ENCODE results near the gene PNPLA1. TPM values are rescaled to one million over a fixed set of nuclear protein-coding genes. Genes with fewer than 3 reads are reported as not detected.

The PNPLA1 gene
- total RNA-seq, 4 donors from 2014 or later = 26.7 to 54.2 (median 30.0) TPM

DNA sequence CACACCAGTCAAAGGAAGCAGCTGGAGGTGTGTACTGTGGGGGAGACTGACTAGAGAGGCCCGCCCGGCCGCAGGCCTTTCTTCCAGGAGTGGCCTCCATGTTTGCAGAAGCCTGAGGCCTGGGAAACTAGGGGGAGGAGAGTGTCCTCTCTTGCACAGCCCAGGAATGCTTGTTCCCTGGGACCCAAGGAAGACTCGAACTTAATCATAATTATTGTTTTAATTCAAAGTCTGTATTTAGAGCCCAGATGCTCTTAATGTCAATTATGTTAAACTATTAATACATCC is 43.7 kb downstream of the PNPLA1 start:
- H3K4me3 ChIP-seq (ENCODE audit: low read depth, poor library complexity, severe bottlenecking) = no peak overlapping the region
- TF ChIP-seq, protein P1, sequence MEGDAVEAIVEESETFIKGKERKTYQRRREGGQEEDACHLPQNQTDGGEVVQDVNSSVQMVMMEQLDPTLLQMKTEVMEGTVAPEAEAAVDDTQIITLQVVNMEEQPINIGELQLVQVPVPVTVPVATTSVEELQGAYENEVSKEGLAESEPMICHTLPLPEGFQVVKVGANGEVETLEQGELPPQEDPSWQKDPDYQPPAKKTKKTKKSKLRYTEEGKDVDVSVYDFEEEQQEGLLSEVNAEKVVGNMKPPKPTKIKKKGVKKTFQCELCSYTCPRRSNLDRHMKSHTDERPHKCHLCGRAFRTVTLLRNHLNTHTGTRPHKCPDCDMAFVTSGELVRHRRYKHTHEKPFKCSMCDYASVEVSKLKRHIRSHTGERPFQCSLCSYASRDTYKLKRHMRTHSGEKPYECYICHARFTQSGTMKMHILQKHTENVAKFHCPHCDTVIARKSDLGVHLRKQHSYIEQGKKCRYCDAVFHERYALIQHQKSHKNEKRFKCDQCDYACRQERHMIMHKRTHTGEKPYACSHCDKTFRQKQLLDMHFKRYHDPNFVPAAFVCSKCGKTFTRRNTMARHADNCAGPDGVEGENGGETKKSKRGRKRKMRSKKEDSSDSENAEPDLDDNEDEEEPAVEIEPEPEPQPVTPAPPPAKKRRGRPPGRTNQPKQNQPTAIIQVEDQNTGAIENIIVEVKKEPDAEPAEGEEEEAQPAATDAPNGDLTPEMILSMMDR (IDR thresholded peaks at IDR 0.05) = no peak
- TF ChIP-seq POLR2A (IDR thresholded peaks at IDR 0.05) = no peak
- no peak for DNase-seq (ENCODE audit: low spot score in 2 of 2)
- 92 to 93% methylated on average over 4 of the region's 4 CpGs for WGBS, 2 donors
- intact Hi-C loops (cut with DNase I; ENCODE audit: low total_unique reads) = no loop called here

DNA sequence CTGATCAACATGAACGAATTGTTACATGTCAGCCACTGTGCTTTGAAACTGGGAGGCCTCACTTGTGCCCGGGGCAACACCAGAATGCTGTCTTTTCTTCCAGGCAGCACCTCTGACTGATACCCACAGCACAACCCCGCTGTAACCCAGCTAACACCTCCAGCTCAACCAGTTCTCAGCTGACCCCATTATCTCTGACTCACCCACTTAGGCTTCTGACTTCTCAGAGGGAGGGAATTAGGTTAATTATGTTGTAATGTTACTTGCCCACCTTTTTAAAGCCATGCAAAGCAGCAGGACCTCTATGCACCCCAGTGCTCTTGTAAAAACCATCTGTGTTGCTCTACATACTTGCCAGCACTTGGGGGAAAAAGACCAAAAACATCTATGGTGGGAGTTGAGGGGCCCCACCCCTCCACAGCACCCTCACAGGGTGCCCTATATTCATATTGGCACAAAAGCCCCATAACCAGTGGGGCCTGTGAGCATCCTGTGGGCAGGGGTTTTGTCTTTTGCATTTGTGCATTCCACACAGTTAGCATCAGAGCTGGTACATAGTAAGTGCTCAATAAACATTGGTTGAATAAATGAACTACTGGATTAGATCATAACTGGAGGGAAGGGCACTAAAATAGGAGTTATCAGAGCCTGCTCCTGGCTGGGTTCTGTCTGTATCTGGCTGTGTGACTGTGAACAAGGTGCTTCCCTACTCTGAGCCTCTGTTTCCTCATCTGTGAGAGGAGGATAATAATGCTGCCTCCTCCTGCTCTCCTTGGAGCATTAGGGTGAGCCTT is 44.6 kb downstream of the PNPLA1 start:
- intact Hi-C loops (cut with DNase I; ENCODE audit: low total_unique reads) = no loop called here
- DNase-seq (ENCODE audit: low spot score in 2 of 2) = no peak
- 47 to 49% methylated on average over 3 of the region's 3 CpGs for WGBS, 2 donors
- no peak overlapping the region for H3K4me3 ChIP-seq (ENCODE audit: low read depth, poor library complexity, severe bottlenecking)
- no peak for TF ChIP-seq POLR2A (IDR thresholded peaks at IDR 0.05)
- TF ChIP-seq, protein P1 (IDR thresholded peaks at IDR 0.05) = no peak

DNA sequence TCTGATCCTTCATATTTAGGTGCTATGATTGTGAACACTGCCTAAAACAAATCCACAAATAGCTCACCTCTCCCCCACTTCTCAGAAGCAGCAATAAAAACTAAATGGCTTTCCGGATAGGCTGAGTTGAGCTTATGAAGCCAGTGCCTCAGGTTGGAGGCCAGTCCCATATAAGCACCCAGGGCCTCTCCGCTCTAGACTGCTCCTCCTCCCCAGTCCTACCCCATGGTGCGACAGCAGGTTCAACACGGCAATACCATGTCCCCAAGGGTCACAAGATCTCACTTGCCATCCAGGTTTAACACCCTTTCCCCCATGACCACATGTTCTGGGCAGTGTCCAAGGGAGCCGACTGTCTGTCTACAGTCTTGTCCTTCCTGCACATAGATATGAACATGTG is 46.1 kb downstream of the PNPLA1 start:
- 90% methylated on average over 5 of the region's 5 CpGs for WGBS, 2 donors
- intact Hi-C loops (cut with DNase I; ENCODE audit: low total_unique reads) = no loop called here
- no peak for TF ChIP-seq POLR2A (IDR thresholded peaks at IDR 0.05)
- TF ChIP-seq, protein P1 (IDR thresholded peaks at IDR 0.05) = no peak
- H3K4me3 ChIP-seq (ENCODE audit: low read depth, poor library complexity, severe bottlenecking) = no peak overlapping the region
- no peak for DNase-seq (ENCODE audit: low spot score in 2 of 2)

DNA sequence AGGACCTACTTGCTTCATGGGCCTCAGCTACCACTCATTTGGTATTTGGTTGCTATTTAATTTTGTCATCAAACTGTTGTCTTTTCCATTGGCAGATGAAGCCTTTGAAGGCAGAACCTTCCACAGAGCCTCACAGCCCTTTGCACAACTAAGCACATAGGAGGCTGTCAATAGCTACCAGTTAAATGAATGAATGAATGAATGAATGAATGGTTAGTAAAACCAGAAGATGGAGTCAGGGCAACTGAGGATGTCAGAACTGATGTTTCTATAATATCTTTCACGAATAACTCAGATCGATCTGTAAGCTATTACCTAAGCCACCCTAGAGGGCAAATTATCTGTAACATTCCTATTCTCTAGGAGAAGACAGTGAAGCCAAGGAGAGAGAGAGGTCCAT is 47.8 kb downstream of the PNPLA1 start:
- intact Hi-C loops (cut with DNase I; ENCODE audit: low total_unique reads) = no loop called here
- no peak for DNase-seq (ENCODE audit: low spot score in 2 of 2)
- 83 to 90% methylated on average over 2 of the region's 2 CpGs for WGBS, 2 donors
- no peak overlapping the region for H3K4me3 ChIP-seq (ENCODE audit: low read depth, poor library complexity, severe bottlenecking)
- no peak for TF ChIP-seq POLR2A (IDR thresholded peaks at IDR 0.05)
- TF ChIP-seq, protein P1 (IDR thresholded peaks at IDR 0.05) = no peak

GRCh38 chr6:36318690-36319435 is 49.0 kb downstream of the PNPLA1 start:
- 78 to 82% methylated on average over 6 of the region's 6 CpGs for WGBS, 2 donors
- no peak for TF ChIP-seq POLR2A (IDR thresholded peaks at IDR 0.05)
- TF ChIP-seq, protein P1 (IDR thresholded peaks at IDR 0.05) = no peak
- H3K4me3 ChIP-seq (ENCODE audit: low read depth, poor library complexity, severe bottlenecking) = no peak overlapping the region
- intact Hi-C loops (cut with DNase I; ENCODE audit: low total_unique reads) = no loop called here
- no peak for DNase-seq (ENCODE audit: low spot score in 2 of 2)
